Activated CD8-positive, alpha-beta memory T cell treated with anti-CD3 and anti-CD28 coated beads for 4 hours (primary cell): ENCODE results near the gene POLE4.

Experiments
- DNase-seq, 2 donors: peaks; one replicate each; pipeline ENCODE4 v3.0.0-alpha.2; 2020; ENCODE audit warnings: low read depth in 2 of 2

POLE4 gene, protein sequence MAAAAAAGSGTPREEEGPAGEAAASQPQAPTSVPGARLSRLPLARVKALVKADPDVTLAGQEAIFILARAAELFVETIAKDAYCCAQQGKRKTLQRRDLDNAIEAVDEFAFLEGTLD

DNA sequence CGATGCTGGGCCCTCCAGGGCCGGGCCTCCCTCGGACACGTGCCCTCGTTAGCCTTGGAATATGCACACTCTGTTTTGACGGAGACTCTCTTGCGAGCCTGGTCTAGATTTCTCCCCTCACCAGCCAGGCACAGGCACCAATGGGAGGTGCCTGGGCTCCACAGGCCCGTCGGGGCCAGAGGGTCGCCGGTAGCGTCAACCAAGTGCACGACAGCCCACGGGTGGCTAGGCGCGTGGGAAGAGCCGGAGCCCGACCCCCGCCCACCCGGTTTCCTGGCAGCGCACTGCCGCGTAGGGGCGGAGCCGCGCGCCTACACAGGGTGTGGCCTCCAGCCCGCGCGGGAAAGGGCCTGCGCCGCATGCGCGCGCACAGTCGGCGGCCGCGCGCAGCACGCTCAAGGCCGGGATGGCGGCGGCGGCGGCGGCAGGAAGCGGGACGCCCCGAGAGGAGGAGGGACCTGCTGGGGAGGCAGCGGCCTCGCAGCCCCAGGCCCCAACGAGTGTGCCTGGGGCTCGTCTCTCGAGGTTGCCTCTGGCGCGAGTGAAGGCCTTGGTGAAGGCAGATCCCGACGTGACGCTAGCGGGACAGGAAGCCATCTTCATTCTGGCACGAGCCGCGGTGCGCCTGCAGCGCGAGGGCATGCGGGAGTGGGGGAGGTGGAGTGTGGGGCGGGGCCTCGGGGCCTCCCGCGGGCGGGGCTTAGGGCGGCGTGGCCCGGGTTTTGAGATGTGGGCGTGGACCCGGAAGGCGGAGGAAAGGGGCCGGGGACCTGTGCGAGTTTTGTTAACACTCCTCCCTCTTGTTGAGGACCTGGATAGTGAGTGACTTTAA lies at the start of gene POLE4:
Gene POLE4 (plus strand): TSS at position 370 of the 832 bp plus-strand sequence. CDS start 37 bp downstream, at position 407.
- peak; percentile 86 to 93 for DNase-seq

DNA sequence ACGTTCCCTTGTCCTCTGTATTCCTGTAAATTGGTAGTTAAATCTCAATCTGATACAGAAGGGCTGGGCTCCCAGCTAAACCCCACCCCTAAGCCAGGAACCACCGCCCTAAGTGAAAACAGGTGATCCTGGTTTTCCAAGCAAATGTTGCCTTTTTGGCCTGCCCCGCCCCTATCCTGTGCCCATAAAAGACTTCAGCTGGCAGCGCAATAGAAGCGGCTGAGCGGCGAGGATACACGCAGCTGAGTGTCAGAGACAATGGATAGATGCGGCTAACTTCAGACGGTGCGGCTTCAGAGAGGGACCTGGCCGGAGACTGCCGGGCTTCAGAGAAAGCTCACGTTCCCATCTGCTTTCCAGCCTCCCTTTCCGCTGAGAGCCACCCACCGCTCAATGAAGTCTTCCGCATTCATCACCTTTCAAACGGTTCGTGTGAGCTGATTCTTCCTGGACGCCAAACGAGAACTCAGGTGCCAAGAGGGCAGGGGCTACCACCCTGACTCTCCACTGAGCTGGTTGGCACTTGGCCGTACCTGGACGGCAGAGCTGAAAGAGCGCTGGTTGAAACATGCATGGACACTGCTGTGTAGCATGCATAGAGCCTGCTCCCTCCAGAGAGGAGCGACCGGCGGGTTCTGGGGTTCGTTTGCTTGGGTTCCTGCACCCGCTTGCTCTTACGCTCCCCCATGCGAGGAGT lies 49.5 kb upstream of the POLE4 start:
- no peak for DNase-seq

DNA sequence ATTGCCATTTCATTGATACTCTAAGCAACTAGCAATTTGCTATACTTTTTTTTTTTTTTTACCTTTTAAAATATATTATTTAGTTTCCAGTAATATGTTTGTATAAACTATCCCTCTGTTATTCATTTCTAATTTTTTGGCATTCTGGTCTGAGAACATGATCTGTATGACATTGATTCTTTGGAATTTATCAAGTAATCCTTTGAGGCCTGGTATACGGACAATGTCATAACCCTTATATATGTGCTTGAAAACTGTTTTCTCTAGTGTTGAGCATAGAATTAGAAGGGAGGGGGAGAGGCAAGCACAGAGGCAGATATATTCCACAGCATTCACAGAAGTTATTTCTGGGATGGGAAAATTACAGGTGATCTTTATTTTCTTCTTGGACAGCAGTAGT lies 48.2 kb upstream of the POLE4 start:
- no peak for DNase-seq

DNA sequence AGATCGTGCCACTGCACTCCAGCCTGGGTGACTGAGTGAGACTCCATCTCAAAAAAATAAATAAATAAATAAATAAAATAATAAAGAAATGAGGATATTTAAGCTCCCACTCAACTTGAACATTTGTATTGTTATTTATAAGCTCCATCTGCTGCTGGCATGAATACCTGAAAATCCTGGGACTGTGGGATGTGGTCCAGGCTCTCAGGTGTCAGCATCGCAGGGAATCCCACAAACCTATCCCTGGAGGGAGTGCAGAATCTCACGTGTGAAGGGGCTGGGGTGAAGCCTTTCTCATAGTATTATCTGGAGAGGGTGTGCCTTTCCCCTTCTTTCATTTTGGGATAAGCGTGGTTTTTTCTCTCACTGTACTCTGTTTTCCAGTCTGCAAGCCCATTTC lies 47.4 kb upstream of the POLE4 start:
- DNase-seq = no peak

DNA sequence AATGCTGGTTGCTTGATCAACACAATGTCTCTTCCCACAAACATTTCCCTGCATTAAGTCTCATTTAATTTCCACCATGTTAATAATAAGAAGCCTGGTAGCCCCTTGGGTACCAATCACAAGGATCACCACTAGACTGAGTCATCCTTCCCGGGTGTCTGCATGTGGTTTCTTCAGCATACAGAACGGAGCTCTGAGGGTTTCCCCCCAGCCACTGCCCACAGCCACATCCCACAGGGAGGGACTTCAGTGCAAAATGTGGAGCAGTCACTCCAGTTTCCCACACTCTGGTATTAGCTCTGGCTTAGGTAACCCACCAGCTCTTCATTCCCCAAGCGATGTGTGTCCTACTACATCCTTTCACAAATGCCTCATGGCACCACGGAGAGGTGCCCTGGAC lies 42.7 kb upstream of the POLE4 start:
- DNase-seq = no peak

DNA sequence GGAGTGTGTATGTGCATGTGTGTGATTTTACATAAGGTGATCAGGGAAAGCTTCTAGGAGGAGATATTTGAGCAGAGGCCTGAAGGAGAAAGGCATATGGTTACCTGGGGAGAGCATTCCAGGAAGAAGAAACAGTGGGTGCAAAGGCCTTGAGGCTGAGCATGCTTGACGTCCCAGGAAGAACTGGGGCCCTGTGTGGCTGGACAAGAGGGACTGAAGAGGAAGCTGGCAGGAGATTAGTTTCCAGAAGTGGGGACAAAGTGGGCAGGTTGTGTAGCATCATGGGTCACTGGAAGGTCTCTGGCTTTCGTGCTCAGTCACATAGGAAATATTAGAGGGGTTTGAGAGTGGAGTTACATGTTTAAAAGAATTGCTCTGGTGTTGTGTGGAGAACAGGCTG lies 42.0 kb upstream of the POLE4 start:
- DNase-seq = no peak

DNA sequence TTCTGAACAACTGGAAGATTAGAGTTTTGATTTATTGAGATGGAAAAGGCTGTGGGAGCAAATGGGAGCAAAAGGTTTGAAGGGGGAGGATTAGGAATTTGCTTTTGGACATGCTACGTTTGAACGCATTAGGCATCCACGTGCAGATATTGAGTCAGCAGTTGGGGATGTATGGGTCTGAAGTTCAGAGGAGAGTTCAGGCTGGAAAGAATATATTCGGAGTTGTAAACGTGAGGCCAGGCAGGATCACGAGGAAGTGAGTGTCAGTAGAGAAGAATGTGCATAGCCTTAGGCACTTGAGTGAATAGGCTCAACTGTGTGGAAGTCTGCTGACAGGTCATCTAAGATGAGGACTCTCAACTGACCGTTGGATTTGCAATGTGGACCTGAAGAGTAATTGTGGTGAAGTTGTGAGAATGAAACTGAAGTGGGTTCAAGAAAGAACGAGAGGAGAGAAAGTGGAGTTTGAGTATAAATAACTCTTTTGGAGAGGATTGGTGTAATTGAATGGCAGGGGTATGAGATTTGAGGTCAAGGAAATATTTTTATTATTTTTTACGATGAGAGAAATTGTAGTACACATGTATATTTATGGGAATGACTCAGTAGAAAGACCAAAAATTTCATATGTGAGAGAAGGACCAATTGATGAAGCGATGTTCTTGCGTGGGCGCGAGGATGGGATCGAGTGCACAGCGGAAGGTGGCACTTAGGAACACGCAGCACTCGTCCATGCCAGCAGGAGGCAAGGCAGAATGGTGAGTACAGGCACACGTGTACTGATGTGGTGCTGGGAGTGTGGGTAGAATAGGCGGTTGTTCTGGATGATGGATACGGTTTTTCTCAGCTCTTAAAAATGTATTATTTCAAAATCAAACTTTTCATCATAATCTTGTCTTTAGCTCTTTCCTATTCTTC lies 40.5 kb upstream of the POLE4 start:
- no peak for DNase-seq

DNA sequence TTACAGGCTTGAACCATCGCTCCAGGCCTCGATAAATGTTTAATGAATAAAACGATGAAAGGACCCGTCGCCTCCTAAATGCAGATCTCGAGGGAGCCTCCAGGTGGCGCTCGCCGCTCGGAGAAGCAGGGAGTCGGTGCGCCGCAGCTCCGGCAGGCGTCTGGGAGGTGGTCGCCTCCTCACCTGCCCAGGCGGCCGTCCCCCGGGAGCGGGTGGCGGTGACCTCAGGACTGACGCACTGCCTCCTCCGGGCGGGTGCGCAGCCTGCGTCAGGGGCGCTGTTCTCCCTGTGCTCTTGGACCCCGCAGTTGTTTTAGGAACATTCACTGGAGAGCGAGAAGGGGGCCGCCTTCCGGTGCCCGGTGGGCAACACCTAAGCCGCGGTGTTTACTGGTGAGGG lies 38.6 kb upstream of the POLE4 start:
- DNase-seq = peak; percentile 44 to 52

DNA sequence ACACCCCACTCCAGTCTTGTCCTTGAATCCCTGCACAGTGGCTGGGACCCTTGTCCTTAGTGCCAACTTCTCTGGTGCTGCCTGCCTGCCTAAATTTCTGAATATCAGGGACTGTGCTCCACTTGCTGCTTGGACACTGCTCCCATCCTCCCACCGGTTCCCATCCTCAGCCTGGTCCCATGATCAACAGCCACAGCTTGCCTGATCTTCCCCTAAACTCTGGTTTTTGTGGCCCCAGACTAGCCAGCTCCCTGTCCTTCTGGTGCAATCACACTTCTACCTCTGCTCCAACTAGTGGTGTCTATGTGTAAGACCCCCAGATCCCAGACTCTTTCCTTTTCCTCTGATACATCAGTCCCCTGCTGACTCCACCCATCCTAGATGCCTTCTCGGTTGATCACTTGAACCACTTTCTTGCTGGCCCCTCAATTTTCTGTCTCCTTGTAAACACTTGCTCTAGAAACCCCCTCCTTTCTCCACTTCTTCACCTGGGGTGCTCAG lies 37.2 kb upstream of the POLE4 start:
- no peak for DNase-seq

DNA sequence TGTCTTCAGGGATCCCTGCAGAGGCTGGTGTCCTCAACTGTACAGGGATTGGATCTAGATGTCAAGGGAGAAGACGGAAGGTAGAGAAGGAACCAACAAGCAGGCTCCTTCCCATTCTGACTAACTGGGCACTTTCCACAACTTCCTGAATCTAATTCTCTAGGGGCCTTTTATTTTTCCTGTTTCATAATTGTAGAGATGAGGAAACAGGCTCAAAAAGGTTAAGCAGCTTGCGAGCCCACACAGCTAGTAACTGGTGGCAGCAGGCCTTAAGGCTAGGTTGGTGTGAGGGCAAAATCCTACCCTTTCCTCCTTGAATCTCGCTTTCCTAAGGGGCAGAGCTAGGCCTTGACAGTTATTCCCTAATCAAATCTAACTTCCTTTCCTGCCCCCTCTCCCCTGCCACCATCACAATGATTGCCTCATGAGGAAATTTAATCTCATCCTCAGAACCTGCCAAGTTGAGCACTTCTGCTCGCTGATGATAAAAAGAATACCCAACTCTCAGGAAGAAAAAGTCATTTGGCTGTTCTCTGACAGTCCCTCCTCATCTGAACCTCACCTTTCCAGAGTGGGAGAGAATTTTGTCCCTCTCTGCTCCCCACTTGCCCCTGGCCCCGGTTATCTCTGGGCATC lies 35.7 kb upstream of the POLE4 start:
- DNase-seq = no peak

DNA sequence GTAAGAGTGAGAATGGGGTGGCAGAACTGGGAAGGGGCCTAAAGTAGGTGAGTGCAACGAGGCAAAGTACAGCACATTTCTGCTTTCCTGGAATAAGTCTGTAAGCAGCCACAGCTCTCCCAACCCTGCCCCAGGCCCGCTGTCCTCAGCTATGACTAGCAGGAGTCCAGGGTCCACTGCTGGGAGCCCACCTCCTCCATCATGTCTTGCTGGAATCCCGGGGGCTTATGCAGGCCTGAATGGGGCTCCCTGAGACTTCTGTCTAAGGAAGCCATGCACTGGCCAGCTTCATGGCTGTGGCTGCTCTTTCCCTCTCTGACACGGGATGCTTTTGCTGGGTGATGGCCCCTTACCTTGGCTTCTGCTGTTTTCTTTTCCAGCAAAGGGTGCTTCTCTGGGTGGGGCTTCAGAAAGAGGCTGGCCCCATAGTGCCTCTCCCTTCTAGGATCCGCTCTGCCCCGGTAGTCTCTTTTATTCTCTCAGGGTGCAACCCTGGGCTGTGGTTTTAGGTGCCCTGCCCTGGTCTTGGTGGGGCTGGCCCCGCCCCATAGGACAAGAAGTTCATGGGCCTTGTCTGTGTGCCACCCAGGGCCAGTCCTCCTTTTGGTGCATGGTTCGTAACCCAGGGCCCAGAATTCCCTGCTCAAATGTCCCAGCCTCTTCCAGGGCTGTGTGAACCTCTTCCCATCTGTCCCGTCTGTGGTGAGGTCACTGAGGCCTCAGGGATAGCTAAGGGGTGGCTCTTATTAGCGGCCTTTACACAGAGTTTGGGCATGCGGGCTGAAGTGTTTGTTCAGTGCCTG lies 33.8 kb upstream of the POLE4 start:
- no peak for DNase-seq

DNA sequence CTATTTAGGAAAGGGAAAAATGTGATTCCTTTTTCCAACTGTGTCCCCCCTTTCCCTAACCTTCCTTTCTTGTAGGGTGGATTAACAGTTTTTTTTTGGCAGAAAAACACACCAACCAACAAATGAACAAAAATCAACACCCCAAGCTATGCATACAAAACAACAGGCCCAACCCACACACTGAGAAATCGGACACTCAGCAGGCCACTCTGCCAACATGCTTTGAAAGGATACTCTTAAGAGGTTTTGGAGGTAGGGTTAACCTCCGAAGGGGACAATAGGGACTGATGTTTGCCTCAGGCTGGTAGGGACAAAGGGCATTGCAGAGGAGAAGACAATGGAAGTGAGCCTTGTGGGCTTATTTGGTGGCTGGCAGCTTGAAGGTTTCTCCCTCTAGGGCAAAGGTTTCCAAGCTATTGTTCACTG lies 33.1 kb upstream of the POLE4 start:
- DNase-seq = no peak

DNA sequence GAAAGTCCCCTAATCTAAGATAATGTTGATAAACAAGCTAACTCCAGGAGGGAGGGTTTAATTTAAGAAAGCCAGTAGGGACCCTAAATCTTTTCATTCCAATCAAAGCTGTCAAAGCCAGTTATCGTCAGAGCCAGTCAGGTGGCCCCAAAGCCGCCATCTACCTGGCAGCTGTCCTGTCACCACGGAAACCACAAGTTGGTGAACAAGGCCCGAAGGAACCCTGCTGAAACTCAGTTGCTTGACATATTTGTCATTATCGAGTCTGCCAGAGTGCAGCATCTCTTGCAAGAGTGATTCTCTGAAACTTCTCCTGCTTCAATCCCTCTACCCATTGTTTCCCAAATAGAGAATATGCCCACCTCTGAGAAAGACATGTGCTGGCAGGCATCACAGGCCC lies 30.8 kb upstream of the POLE4 start:
- no peak for DNase-seq

DNA sequence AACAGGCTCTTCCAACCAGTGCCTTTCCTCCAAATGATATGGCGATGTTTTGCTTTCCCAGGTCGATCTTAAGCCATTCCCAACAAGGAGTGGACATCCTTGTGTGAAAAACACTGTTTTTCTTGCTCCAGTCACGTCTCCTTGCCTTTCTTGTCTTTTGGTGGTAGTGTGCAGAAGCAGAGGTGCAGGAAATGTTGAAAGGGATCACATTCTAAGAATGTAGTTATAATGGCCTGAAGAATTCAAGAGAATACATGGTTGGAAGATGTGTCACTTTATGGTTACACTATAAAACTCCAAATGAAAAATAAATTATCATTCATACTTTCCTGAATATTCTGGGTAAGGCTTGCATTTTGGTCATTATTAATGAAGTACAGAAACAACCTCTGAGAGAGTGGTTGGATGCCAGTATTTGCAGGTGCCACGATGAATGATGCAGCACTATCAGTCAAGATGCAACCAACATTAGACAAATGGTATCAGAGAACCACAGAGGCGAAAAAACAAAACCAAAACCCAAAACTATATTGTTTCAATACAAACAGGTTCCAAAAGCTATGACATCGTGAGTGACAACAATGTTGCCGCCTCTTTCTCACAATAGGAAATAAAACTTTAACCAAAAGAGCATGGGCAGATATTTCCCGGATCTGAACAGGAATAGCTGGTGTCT lies 27.5 kb upstream of the POLE4 start:
- no peak for DNase-seq

DNA sequence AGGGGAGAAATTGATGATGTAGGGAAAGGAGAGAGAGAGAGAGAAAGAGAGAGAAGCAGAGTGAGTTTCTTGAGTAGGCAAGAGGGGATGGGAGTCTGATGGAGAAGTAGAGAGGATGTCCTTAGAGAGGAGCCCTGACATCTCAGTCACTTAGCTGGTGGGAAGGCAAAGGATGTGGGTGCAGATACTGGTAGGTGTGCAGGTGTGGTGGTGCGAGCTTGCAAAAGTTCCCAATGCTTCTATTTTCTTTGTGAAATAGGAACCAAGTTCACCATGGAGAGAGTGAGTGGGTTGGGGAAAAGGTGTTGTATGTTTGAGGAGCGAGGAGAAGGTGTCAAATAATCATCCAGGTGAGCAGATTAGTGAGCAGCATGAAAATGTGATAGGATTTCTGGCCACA lies 26.5 kb upstream of the POLE4 start:
- DNase-seq = no peak

DNA sequence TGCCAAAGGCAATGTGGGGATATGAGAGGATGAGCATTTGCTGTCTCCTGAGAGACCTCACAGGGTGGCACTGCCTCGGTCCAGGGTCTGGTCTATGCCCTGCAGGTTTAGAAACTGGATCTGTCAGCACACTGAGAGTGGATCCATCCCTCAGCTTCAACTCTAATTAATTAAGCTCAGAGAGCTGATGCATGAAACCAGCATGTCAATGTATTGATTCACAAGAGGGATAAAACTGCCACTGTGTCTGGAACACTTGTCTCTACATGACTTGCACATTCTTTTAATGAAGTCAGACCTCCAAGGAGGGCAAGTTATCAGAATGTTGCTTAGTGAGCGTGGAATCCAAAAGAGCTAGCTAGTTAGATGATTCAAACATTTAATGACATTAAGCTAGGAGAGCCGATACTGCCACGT lies 22.5 kb upstream of the POLE4 start:
- no peak for DNase-seq

DNA sequence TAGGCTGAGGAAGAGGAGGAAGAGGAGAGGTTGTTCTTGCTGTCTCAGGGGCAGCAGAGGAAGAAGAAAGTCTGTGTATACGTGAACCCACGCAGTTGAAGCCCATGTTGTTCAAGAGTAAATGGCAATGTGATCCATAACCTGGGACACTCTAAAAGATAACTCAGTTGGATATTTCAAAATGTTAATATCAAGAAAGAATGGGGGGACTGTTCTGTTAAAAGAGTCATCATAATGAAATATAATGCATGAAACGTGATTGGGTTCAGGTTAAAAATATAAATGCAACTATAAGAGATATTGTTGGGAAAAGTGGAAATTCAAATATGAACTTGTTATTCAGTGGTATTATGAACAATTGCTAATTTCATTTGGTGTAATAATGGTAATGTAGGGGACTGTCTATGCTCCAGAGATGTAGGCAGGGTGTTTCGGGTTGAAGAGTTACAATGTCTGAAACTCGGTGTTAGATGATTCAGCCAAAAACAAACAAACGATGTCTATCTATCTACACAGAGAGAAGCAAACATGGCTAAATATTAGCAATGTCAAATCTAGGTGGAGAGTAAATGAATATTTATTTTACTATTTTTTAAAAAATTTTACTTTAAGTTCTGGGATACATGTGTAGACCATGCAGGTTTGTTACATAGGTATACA lies 21.1 kb upstream of the POLE4 start:
- no peak for DNase-seq

DNA sequence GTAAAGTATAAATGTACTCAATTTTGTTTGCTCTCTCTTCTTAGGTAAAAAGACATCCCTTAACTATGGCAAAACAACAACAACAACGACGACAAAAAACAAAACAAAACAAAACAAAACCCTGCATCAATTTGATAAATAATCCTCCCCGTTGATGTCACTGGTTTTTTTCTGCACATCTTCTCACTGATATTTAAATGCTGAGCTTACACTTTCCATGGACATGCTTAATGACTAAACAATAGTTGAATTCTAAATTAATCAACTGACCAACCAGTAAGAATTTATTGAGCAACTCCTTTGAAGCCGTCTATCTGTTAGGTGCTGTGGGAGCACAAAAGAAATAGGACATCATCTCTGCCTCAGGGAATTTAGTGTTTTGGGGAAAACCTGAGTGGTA lies 20.2 kb upstream of the POLE4 start:
- DNase-seq = no peak
